ENCODE measurements around the gene PFDN1.

DNA sequence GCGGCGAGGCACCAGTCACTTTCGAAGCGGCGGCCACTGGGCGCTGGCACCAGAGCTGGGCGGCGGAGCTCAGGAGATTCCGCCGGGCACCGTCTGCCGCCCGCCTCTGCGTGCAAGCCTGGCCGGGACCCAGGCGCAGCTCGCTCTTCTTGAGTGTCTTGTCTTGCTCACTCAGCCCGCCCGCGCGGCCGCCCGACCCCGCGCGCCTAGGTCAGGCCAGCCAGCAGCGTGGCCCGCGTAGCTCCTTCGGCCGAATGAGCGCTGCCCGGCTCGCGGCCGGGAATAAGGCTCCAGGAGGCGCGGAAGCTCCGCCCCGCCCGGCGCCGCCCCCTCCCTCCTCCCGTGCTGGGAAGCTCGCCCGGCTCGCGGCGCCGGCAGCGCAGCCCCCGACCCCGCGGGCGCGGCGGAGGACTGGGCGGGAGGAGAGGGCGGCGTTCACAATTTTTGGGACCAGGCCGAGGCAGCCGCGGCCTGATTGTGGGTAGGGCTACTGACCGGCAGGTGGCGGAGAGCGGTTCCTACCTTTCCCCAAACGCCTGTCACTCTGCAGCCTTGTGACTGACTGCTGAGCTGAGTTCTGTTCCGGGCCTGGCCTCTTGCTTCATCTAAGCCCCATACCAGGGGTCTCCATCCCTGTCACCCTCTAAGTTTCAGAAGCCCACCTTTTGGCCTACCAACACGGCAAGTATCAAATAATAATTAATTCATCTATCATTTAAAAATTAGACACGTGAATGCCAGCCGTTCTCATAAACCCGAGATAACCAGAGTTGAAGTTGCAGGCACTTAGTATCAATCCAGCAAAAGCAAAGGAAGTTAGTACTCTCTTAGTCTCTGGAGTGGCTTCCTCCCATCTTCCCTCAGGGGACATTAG lies 43.7 kb upstream of the PFDN1 start, which contains the start of gene HBEGF:
- TF ChIP-seq, protein P1, sequence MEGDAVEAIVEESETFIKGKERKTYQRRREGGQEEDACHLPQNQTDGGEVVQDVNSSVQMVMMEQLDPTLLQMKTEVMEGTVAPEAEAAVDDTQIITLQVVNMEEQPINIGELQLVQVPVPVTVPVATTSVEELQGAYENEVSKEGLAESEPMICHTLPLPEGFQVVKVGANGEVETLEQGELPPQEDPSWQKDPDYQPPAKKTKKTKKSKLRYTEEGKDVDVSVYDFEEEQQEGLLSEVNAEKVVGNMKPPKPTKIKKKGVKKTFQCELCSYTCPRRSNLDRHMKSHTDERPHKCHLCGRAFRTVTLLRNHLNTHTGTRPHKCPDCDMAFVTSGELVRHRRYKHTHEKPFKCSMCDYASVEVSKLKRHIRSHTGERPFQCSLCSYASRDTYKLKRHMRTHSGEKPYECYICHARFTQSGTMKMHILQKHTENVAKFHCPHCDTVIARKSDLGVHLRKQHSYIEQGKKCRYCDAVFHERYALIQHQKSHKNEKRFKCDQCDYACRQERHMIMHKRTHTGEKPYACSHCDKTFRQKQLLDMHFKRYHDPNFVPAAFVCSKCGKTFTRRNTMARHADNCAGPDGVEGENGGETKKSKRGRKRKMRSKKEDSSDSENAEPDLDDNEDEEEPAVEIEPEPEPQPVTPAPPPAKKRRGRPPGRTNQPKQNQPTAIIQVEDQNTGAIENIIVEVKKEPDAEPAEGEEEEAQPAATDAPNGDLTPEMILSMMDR (IDR thresholded peaks at IDR 0.05) = peak in 5 of 6 experiments; percentile 29 to 57 (median 43)
- TF ChIP-seq POLR2A (IDR thresholded peaks at IDR 0.05) = peak; percentile 90 to 94

Data from adrenal gland (tissue), 5 donors.